Endothelial cell of umbilical vein (primary cell): Measurements from ENCODE around the gene CHAF1A. TPM values are rescaled to one million over a fixed set of nuclear protein-coding genes. Genes with fewer than 3 reads are reported as not detected.

Experiments
- BruUV-seq: library from RNA; stranded (reverse); fragments of 400-500 nt; replicated peaks from 2 replicates; lab custom pipeline; 2021; lab: Mats Ljungman, UMichigan
- CTCF ChIA-PET: fragments of 300-600, 350-600 bp; sonication (Branson Sonifier 250); formaldehyde crosslinking; loops from one replicate; lab custom pipeline; 2021; ENCODE audit warnings: antibody characterized with exemption, inconsistent platforms; lab: Charles Lee
- POLR2A ChIA-PET: fragments of 300-600, 350-600 bp; sonication (Branson Sonifier 250); formaldehyde crosslinking; loops from one replicate; lab custom pipeline; 2021; ENCODE audit warnings: antibody characterized with exemption, inconsistent platforms; lab: Charles Lee
- DNase-seq: peaks from one replicate; pipeline ENCODE4 v3.0.0-alpha.2; 2011; ENCODE audit warnings: low read depth, low spot score
- FAIRE-seq: peaks from 2 replicates; lab custom pipeline; 2011; peaks lifted over from hg19 to GRCh38; lab: Jason Lieb, UNC
- H2AFZ ChIP-seq: 2 replicates; pipeline ENCODE4 v1.6.0; 2012; ENCODE audit warnings: low read depth, low read length, control low read depth, inconsistent platforms
- H3K27ac ChIP-seq: 2 replicates; pipeline ENCODE4 v1.5.1; 2011; ENCODE audit warnings: low read depth, mild to moderate bottlenecking, control low read depth, low read length, moderate library complexity; ENCODE audit not compliant: insufficient read depth
- H3K27me3 ChIP-seq, 2 experiments: 2 replicates each; pipeline versions ENCODE4 v1.6.0 to v1.6.1; 2011; ENCODE audit warnings: low read length in 2 of 2, mixed read lengths in 1 of 2; ENCODE audit not compliant: control insufficient read depth in 2 of 2, insufficient read depth in 2 of 2
- H3K36me3 ChIP-seq, 2 experiments: 2 replicates in 1 of 2; 3 replicates in 1 of 2; pipeline ENCODE4 v1.5.1; 2011; ENCODE audit warnings: low read length in 2 of 2, mild to moderate bottlenecking in 1 of 2, moderate library complexity in 1 of 2; ENCODE audit not compliant: control insufficient read depth in 2 of 2, insufficient read depth in 2 of 2; ENCODE audit errors: extremely low read depth in 1 of 2
- H3K4me1 ChIP-seq: 3 replicates; pipeline ENCODE4 v1.5.1; 2011; ENCODE audit warnings: mild to moderate bottlenecking, low read length; ENCODE audit not compliant: control insufficient read depth, insufficient read depth; ENCODE audit errors: extremely low read depth
- H3K4me2 ChIP-seq: 2 replicates; pipeline ENCODE4 v1.6.1; 2011; ENCODE audit warnings: low read length, control low read depth, mixed read lengths; ENCODE audit not compliant: insufficient read depth
- H3K4me3 ChIP-seq, 3 experiments: fragments of 200-600 bp in 1 of 3; sonication (generic), shearing (Covaris generic) in 1 of 3; replicated peaks in 1 of 3; 2 replicates each; pipeline ENCODE4 v1.5.1; 2011 to 2016; ENCODE audit warnings: control low read depth in 3 of 3, low read length in 3 of 3, mild to moderate bottlenecking in 2 of 3, inconsistent platforms in 1 of 3, low read depth in 1 of 3, moderate library complexity in 1 of 3; ENCODE audit not compliant: insufficient read depth in 1 of 3
- H3K79me2 ChIP-seq: 2 replicates; pipeline ENCODE4 v1.6.0; 2012; ENCODE audit warnings: low read length, inconsistent platforms; ENCODE audit not compliant: control insufficient read depth, insufficient read depth
- H3K9ac ChIP-seq: replicated peaks from 2 replicates; pipeline ENCODE3; 2011; ENCODE audit warnings: low read length, control low read depth; ENCODE audit not compliant: insufficient read depth; ENCODE audit errors: extremely low read depth
- H3K9me1 ChIP-seq: replicated peaks from 3 replicates; pipeline ENCODE4 v1.6.0; 2011; ENCODE audit warnings: mild to moderate bottlenecking, low read length; ENCODE audit not compliant: control insufficient read depth, insufficient read depth; ENCODE audit errors: extremely low read depth
- H3K9me3 ChIP-seq: replicated peaks from 2 replicates; pipeline ENCODE4 v1.5.1; 2012; ENCODE audit warnings: low read length, inconsistent platforms; ENCODE audit not compliant: control insufficient read depth, insufficient read depth
- H4K20me1 ChIP-seq: replicated peaks from 2 replicates; pipeline ENCODE3; 2011; ENCODE audit warnings: mild to moderate bottlenecking, low read length; ENCODE audit not compliant: control insufficient read depth, insufficient read depth; ENCODE audit errors: extremely low read depth
- EZH2 ChIP-seq: IDR thresholded peaks from 2 replicates; pipeline ENCODE4 v1.6.1; 2012; ENCODE audit warnings: borderline replicate concordance, low read depth, mild to moderate bottlenecking, moderate library complexity, low read length, inconsistent platforms; ENCODE audit not compliant: severe bottlenecking
- FOS ChIP-seq: IDR thresholded peaks from 2 replicates; pipeline ENCODE4 v1.6.1; 2011; ENCODE audit warnings: mild to moderate bottlenecking, low read length, moderate library complexity, borderline replicate concordance; ENCODE audit not compliant: insufficient read depth
- GATA2 ChIP-seq: IDR thresholded peaks from 2 replicates; pipeline ENCODE4 v1.7.0; 2011; ENCODE audit warnings: low read depth, mild to moderate bottlenecking, moderate library complexity, mixed read lengths, low read length; ENCODE audit not compliant: insufficient read length, insufficient read depth
- JUN ChIP-seq: IDR thresholded peaks from 2 replicates; pipeline ENCODE4 v1.6.1; 2011; ENCODE audit warnings: borderline replicate concordance, low read depth; ENCODE audit not compliant: insufficient read length, insufficient read depth
- MAX ChIP-seq: IDR thresholded peaks from 2 replicates; pipeline ENCODE4 v1.6.1; 2011; ENCODE audit not compliant: insufficient read depth, insufficient read length
- MYC ChIP-seq: IDR thresholded peaks from one replicate; pipeline ENCODE4 v1.6.1; 2011; ENCODE audit warnings: mild to moderate bottlenecking, low read depth, low read length
- POLR2A ChIP-seq: IDR thresholded peaks from 2 replicates; pipeline ENCODE4 v1.6.1; 2012; ENCODE audit warnings: low read depth, mild to moderate bottlenecking, control low read depth, low read length
- POLR2AphosphoS5 ChIP-seq: IDR thresholded peaks from 2 replicates; pipeline ENCODE4 v1.6.1; 2012; ENCODE audit warnings: low read depth, mild to moderate bottlenecking, control low read depth, low read length, moderate library complexity; ENCODE audit not compliant: insufficient read depth
- dilution Hi-C: fragments of 300-500 bp; cut with MboI; formaldehyde crosslinking; loops from one replicate; pipeline ENCODE4 v1.15.0; 2019; ENCODE audit warnings: low sequenced_read_pairs; ENCODE audit not compliant: extremely low pct_ligation_motif_present
- intact Hi-C: fragments of 100-400 bp; cut with micrococcal nuclease; formaldehyde crosslinking; loops from one replicate; pipeline ENCODE4 v1.10.0; 2022
- polyA plus RNA-seq, 4 experiments: library from polyadenylated mRNA; depleted of rRNA in 3 of 4; stranded (reverse) in 3 of 4; unstranded in 1 of 4; fragments of >200 nt; gene quantifications; 2 replicates each; pipeline versions ENCODE4 v1.2.1 to v1.2.3, GENCODE V29; 2011 to 2012; ENCODE audit warnings: missing spikeins in 1 of 4
- total RNA-seq: library from RNA; stranded (reverse); gene quantifications from 2 replicates; pipeline ENCODE4 v1.2.3, GENCODE V29; 2021

The CHAF1A gene
- total and polyA plus RNA-seq, 2 donors (not counting 3 experiments of a cell fraction or from before 2014, with no cell fraction given), result 19.5 to 44.5 TPM

DNA sequence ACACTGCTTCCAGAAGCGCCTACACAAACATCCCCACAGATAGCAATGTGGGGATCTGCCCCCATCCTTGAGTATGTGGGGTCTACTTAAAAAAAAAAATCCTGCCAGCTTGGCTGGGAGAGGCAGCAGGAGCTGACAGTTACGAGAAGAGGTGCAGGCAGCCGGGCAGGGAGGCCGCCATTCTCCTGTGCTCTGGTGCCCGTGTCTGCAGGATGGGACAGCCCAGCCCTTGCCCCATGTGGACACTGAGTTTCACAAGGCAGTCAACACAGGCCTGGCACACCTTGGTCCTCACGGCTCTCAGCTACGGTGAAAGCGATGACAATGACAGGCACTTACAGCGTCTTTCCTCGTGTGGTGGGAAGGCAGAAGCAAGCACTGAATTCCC, 35.1 kb upstream of the CHAF1A start:
- dilution Hi-C loops (loop anchor here (10.0 kb wide), 1 partner anchor 47 kb away; no protein-coding TSS in a partner anchor), intact Hi-C loops (no loop called here)
- ChIA-PET POLR2A (no interaction called here), CTCF (interaction anchor here (1.5 to 1.7 kb wide), 2 partner anchors 15 to 33 kb away, joined by 4 to 9 read pairs; partner anchors contain the start of gene SH3GL1)
- no peak overlapping the region for H3K4me3 ChIP-seq
- no peak overlapping the region for H2AFZ ChIP-seq
- no peak for DNase-seq
- FAIRE-seq, result no peak
- BruUV-seq, result no TSS peak
- H3K27me3 ChIP-seq, result no peaks in the 10 kb centered on the region
- no peaks in the 10 kb centered on the region for H3K9me3 ChIP-seq
- no peaks in the 10 kb centered on the region for H4K20me1 ChIP-seq
- H3K27ac ChIP-seq, result no peak overlapping the region
- H3K4me1 ChIP-seq, result peaks cover 20% of the 10 kb centered on the region
- H3K9ac ChIP-seq, result no peak overlapping the region
- no peak overlapping the region for H3K4me2 ChIP-seq
- TF ChIP-seq POLR2A (no peak), FOS (no peak), MAX (no peak), JUN (no peak), MYC (no peak), EZH2 (no peak), GATA2 (no peak)
- peaks cover 5 to 46% of the 10 kb centered on the region in 2 experiments for H3K36me3 ChIP-seq
- H3K9me1 ChIP-seq, result no peaks in the 10 kb centered on the region
- H3K79me2 ChIP-seq, result peaks cover 48% of the 10 kb centered on the region

GRCh38 chr19:4367781-4368127, 34.7 kb upstream of the CHAF1A start:
- BruUV-seq, result no TSS peak
- no peak for TF ChIP-seq FOS
- no peak for TF ChIP-seq GATA2
- TF ChIP-seq JUN, result no peak
- no peak for TF ChIP-seq POLR2AphosphoS5
- no peak for TF ChIP-seq POLR2A
- no peak for TF ChIP-seq EZH2
- TF ChIP-seq MYC, result no peak
- TF ChIP-seq MAX, result no peak
- intact Hi-C loops, result no loop called here

More at GRCh38 chr19:4367781-4368127, 34.7 kb upstream of the CHAF1A start:
- Histone ChIP-seq H2AFZ (no peak overlapping the region), H3K9ac (no peak overlapping the region), H3K27me3 (no peaks in the 10 kb centered on the region), H3K4me3 (no peak overlapping the region), H3K36me3 (peaks cover 5 to 45% of the 10 kb centered on the region in 2 experiments), H3K27ac (no peak overlapping the region), H3K4me1 (peaks cover 20% of the 10 kb centered on the region), H4K20me1 (no peaks in the 10 kb centered on the region), H3K4me2 (no peak overlapping the region), H3K9me3 (no peaks in the 10 kb centered on the region), H3K79me2 (peaks cover 52% of the 10 kb centered on the region), H3K9me1 (no peaks in the 10 kb centered on the region)
- ChIA-PET CTCF (interaction anchor here (1.5 to 1.7 kb wide), 3 partner anchors 15 to 33 kb away, joined by 4 to 9 read pairs (median 5); partner anchors contain the start of genes MPND and SH3GL1), POLR2A (no interaction called here)
- FAIRE-seq (no peak), DNase-seq (no peak)
- dilution Hi-C loops, result loop anchor here (10.0 kb wide), 1 partner anchor 47 kb away; no protein-coding TSS in a partner anchor
